NT2/D1 (cell line): ENCODE data around the gene ITGB7.

ENCODE experiments used
- YY1 ChIP-seq: IDR thresholded peaks from 2 replicates; pipeline ENCODE4 v1.6.1; 2011; ENCODE audit not compliant: insufficient read length, insufficient read depth
- ZNF274 ChIP-seq: IDR thresholded peaks from 2 replicates; pipeline ENCODE4 v1.6.1; 2011; ENCODE audit warnings: mild to moderate bottlenecking, low read depth, low read length

- TF ChIP-seq YY1: no peak
- no peak for TF ChIP-seq ZNF274
Measured at GRCh38 chr12:53235164-53235563, 28.1 kb upstream of the ITGB7 start.
